Measurements from ENCODE around the gene F10. TPM values are rescaled to one million over a fixed set of nuclear protein-coding genes. Genes with fewer than 3 reads are reported as not detected.

Gene F10
- total and polyA plus RNA-seq, 2 donors (not counting 1 experiment from before 2014, with no cell fraction given): not detected

DNA sequence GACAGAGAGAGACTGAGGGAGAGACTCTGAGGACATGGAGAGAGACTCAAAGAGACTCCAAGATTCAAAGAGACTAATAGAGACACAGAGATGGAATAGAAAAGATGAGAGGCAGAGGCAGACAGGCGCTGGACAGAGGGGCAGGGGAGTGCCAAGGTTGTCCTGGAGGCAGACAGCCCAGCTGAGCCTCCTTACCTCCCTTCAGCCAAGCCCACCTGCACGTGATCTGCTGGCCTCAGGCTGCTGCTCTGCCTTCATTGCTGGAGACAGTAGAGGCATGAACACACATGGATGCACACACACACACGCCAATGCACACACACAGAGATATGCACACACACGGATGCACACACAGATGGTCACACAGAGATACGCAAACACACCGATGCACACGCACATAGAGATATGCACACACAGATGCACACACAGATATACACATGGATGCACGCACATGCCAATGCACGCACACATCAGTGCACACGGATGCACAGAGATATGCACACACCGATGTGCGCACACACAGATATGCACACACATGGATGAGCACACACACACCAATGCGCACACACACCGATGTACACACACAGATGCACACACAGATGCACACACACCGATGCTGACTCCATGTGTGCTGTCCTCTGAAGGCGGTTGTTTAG is 3.3 kb upstream of the F10 start:
- Histone ChIP-seq H3K27me3 (replicated peaks in 1 of 4; ENCODE audit: control extremely low read depth in 1 of 4, control insufficient read depth in 3 of 4, insufficient read depth in 4 of 4, low read length in 3 of 4) (no peaks in the 10 kb centered on the region), H3K9ac (ENCODE audit: low read length) (no peak overlapping the region), H3K36me3 (replicated peaks in 1 of 2; ENCODE audit: control extremely low read depth in 1 of 2, control insufficient read depth in 1 of 2, extremely low read depth in 1 of 2, insufficient read depth in 2 of 2, low read length in 1 of 2) (no peaks in the 10 kb centered on the region), H3K27ac (ENCODE audit: low read length in 2 of 2) (no peak overlapping the region), H3K79me2 (ENCODE audit: control insufficient read depth, insufficient read depth, low read length) (no peaks in the 10 kb centered on the region), H3K4me3 (ENCODE audit: control extremely low read depth in 1 of 5, extremely low read depth in 1 of 5, insufficient read depth in 1 of 5, low read depth in 2 of 5, low read length in 4 of 5) (no peak overlapping the region), H3K4me2 (replicated peaks; ENCODE audit: low read depth, low read length, poor library complexity, severe bottlenecking) (no peak overlapping the region), H3K4me1 (ENCODE audit: control insufficient read depth in 2 of 2, insufficient read depth in 2 of 2, low read length in 2 of 2) (no peaks in the 10 kb centered on the region), H3K9me3 (ENCODE audit: control extremely low read depth in 1 of 3, control insufficient read depth in 2 of 3, insufficient read depth in 1 of 3, low read length in 2 of 3) (no peaks in the 10 kb centered on the region), H4K20me1 (ENCODE audit: control insufficient read depth, insufficient read depth, low read length, poor library complexity, severe bottlenecking) (no peaks in the 10 kb centered on the region), H2AFZ (ENCODE audit: insufficient read depth, low read depth, low read length, poor library complexity, severe bottlenecking) (no peak overlapping the region)
- Mint-ChIP-seq H3K9me3 (ENCODE audit: insufficient read depth) (no peaks in the 10 kb centered on the region), H3K4me3 (no peak overlapping the region), H3K27ac (no peak overlapping the region), H3K4me1 (no peaks in the 10 kb centered on the region), H3K27me3 (peaks cover 4% of the 10 kb centered on the region)
- ATAC-seq (ENCODE audit: low read depth) (no peak), DNase-seq (no peak)
- intact Hi-C loops (cut with micrococcal nuclease): no loop called here
- TF ChIP-seq EZH2 (IDR thresholded peaks at IDR 0.05; ENCODE audit: borderline replicate concordance, insufficient read depth, low read depth, low read length, poor library complexity, severe bottlenecking): no peak
- TF ChIP-seq, protein P1, sequence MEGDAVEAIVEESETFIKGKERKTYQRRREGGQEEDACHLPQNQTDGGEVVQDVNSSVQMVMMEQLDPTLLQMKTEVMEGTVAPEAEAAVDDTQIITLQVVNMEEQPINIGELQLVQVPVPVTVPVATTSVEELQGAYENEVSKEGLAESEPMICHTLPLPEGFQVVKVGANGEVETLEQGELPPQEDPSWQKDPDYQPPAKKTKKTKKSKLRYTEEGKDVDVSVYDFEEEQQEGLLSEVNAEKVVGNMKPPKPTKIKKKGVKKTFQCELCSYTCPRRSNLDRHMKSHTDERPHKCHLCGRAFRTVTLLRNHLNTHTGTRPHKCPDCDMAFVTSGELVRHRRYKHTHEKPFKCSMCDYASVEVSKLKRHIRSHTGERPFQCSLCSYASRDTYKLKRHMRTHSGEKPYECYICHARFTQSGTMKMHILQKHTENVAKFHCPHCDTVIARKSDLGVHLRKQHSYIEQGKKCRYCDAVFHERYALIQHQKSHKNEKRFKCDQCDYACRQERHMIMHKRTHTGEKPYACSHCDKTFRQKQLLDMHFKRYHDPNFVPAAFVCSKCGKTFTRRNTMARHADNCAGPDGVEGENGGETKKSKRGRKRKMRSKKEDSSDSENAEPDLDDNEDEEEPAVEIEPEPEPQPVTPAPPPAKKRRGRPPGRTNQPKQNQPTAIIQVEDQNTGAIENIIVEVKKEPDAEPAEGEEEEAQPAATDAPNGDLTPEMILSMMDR (IDR thresholded peaks at IDR 0.05): no peak
- WGBS (ENCODE audit: insufficient coverage): 94% methylated on average over 15 of the region's 16 CpGs
- ChIA-PET CTCF (no interaction called here), POLR2A (no interaction called here)

DNA sequence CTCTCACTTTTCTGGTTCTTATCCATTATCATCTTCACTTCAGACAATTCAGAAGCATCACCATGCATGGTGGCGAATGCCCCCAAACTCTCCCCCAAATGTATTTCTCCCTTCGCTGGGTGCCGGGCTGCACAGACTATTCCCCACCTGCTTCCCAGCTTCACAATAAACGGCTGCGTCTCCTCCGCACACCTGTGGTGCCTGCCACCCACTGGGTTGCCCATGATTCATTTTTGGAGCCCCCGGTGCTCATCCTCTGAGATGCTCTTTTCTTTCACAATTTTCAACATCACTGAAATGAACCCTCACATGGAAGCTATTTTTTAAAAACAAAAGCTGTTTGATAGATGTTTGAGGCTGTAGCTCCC is 2.8 kb upstream of the F10 start:
- Mint-ChIP-seq H3K9me3 (ENCODE audit: insufficient read depth) (no peaks in the 10 kb centered on the region), H3K27ac (no peak overlapping the region), H3K27me3 (peaks cover 4% of the 10 kb centered on the region), H3K4me1 (no peaks in the 10 kb centered on the region), H3K4me3 (no peak overlapping the region)
- no peaks in the 10 kb centered on the region for H3K36me3 ChIP-seq (replicated peaks in 1 of 2; ENCODE audit: control extremely low read depth in 1 of 2, control insufficient read depth in 1 of 2, extremely low read depth in 1 of 2, insufficient read depth in 2 of 2, low read length in 1 of 2)
- no peak overlapping the region for H3K9ac ChIP-seq (ENCODE audit: low read length)
- no peaks in the 10 kb centered on the region for H3K4me1 ChIP-seq (ENCODE audit: control insufficient read depth in 2 of 2, insufficient read depth in 2 of 2, low read length in 2 of 2)
- no peaks in the 10 kb centered on the region for H3K9me3 ChIP-seq (ENCODE audit: control extremely low read depth in 1 of 3, control insufficient read depth in 2 of 3, insufficient read depth in 1 of 3, low read length in 2 of 3)
- no peak overlapping the region for H3K27ac ChIP-seq (ENCODE audit: low read length in 2 of 2)
- no peaks in the 10 kb centered on the region for H3K27me3 ChIP-seq (replicated peaks in 1 of 4; ENCODE audit: control extremely low read depth in 1 of 4, control insufficient read depth in 3 of 4, insufficient read depth in 4 of 4, low read length in 3 of 4)
- ChIA-PET CTCF (no interaction called here), POLR2A (no interaction called here)
- no peak overlapping the region for H3K4me3 ChIP-seq (ENCODE audit: control extremely low read depth in 1 of 5, extremely low read depth in 1 of 5, insufficient read depth in 1 of 5, low read depth in 2 of 5, low read length in 4 of 5)
- H3K79me2 ChIP-seq (ENCODE audit: control insufficient read depth, insufficient read depth, low read length): no peaks in the 10 kb centered on the region
- H2AFZ ChIP-seq (ENCODE audit: insufficient read depth, low read depth, low read length, poor library complexity, severe bottlenecking): no peak overlapping the region
- ATAC-seq (ENCODE audit: low read depth) (no peak), DNase-seq (no peak)
- intact Hi-C loops (cut with micrococcal nuclease): no loop called here
- TF ChIP-seq, protein P1 (IDR thresholded peaks at IDR 0.05): no peak
- TF ChIP-seq EZH2 (IDR thresholded peaks at IDR 0.05; ENCODE audit: borderline replicate concordance, insufficient read depth, low read depth, low read length, poor library complexity, severe bottlenecking): no peak
- WGBS (ENCODE audit: insufficient coverage): 96% methylated on average over 5 of the region's 7 CpGs
- H3K4me2 ChIP-seq (replicated peaks; ENCODE audit: low read depth, low read length, poor library complexity, severe bottlenecking): no peak overlapping the region
- H4K20me1 ChIP-seq (ENCODE audit: control insufficient read depth, insufficient read depth, low read length, poor library complexity, severe bottlenecking): no peaks in the 10 kb centered on the region
